SK-N-SH treated with all-trans-retinoic acid at 6 μM for 48 hours (cell line): ENCODE results near the gene SCYL3.

Experiments used
- ATAC-seq: fragments of 200-7000 bp; cut with Tn5 transposase; 3 replicates; pipeline ENCODE4 v1.9.1; 2020; ENCODE audit warnings: mild to moderate bottlenecking, moderate library complexity
- ARNTL ChIP-seq: fragments of 450-650 bp; formaldehyde crosslinking; IDR thresholded peaks from 2 replicates; pipeline ENCODE4 v1.5.0; 2020; ENCODE audit warnings: low read depth, mild to moderate bottlenecking, moderate library complexity, borderline replicate concordance
- BACH2 ChIP-seq: fragments of 250-450 bp; sonication (Bioruptor Pico); IDR thresholded peaks from 2 replicates; pipeline ENCODE4 v1.9.0; 2021; ENCODE audit warnings: mild to moderate bottlenecking, borderline replicate concordance
- CSDC2 ChIP-seq: fragments of 250-450 bp; sonication (Bioruptor Pico); IDR thresholded peaks from 2 replicates; pipeline ENCODE4 v1.5.0; 2020; ENCODE audit warnings: mild to moderate bottlenecking, moderate library complexity
- CSRNP3 ChIP-seq: fragments of 250-450 bp; sonication (Bioruptor Pico); IDR thresholded peaks from 2 replicates; pipeline ENCODE4 v1.5.1; 2021; ENCODE audit warnings: mild to moderate bottlenecking, moderate library complexity
- ISL1 ChIP-seq: fragments of 250-450 bp; sonication (Bioruptor Pico); IDR thresholded peaks from 2 replicates; pipeline ENCODE4 v2.1.2; 2022; ENCODE audit warnings: mild to moderate bottlenecking, moderate library complexity
- OSR1 ChIP-seq: fragments of 250-450 bp; sonication (Bioruptor Pico); IDR thresholded peaks from 2 replicates; pipeline ENCODE4 v1.8.0; 2022; ENCODE audit warnings: moderate library complexity, mild to moderate bottlenecking, inconsistent platforms
- PATZ1 ChIP-seq: fragments of 250-450 bp; sonication (Bioruptor Pico); IDR thresholded peaks from 2 replicates; pipeline ENCODE4 v1.8.0; 2020; ENCODE audit warnings: mild to moderate bottlenecking, moderate library complexity, borderline replicate concordance
- POU6F1 ChIP-seq: fragments of 250-450 bp; sonication (Bioruptor Pico); IDR thresholded peaks from 2 replicates; pipeline ENCODE4 v1.8.0; 2021; ENCODE audit warnings: low read depth, mild to moderate bottlenecking, moderate library complexity, borderline replicate concordance
- RARB ChIP-seq: fragments of 250-450 bp; sonication (Bioruptor Pico); IDR thresholded peaks from 2 replicates; pipeline ENCODE4 v1.8.0; 2021; ENCODE audit warnings: mild to moderate bottlenecking, moderate library complexity
- SNAI2 ChIP-seq: fragments of 250-450 bp; sonication (Bioruptor Pico); IDR thresholded peaks from 2 replicates; pipeline ENCODE4 v1.5.0; 2020; ENCODE audit warnings: mild to moderate bottlenecking, moderate library complexity
- TCF4 ChIP-seq: fragments of 250-450 bp; sonication (Bioruptor Pico); IDR thresholded peaks from 2 replicates; pipeline ENCODE4 v1.8.0; 2021; ENCODE audit warnings: mild to moderate bottlenecking, moderate library complexity, borderline replicate concordance
- TOX ChIP-seq: fragments of 250-450 bp; sonication (Bioruptor Pico); IDR thresholded peaks from 2 replicates; pipeline ENCODE4 v1.8.0; 2021; ENCODE audit warnings: mild to moderate bottlenecking, moderate library complexity, borderline replicate concordance
- ZC3H10 ChIP-seq: fragments of 250-450 bp; sonication (Bioruptor Pico); IDR thresholded peaks from 2 replicates; pipeline ENCODE4 v1.5.1; 2021; ENCODE audit warnings: mild to moderate bottlenecking, moderate library complexity
- ZNF565 ChIP-seq: fragments of 450-650 bp; formaldehyde crosslinking; conservative IDR thresholded peaks from 2 replicates; pipeline ENCODE4 v1.5.0; 2020; ENCODE audit warnings: low read depth, mild to moderate bottlenecking, moderate library complexity
- TF ChIP-seq, protein P1 (sequence below): fragments of 250-450 bp; sonication (Bioruptor Pico); IDR thresholded peaks from 2 replicates; pipeline ENCODE4 v1.5.1; 2020; ENCODE audit warnings: low read depth, mild to moderate bottlenecking, moderate library complexity
- TF ChIP-seq, protein P2 (sequence below): fragments of 250-450 bp; sonication (Bioruptor Pico); IDR thresholded peaks from 2 replicates; pipeline ENCODE4 v1.5.0; 2020; ENCODE audit warnings: mild to moderate bottlenecking, moderate library complexity

The SCYL3 gene

GRCh38 chr1:169879034-169879840 is 14.5 kb downstream of the SCYL3 start:
- TF ChIP-seq ZNF565 = no peak
- TF ChIP-seq, all 23 proteins: peak for 0

GRCh38 chr1:169878498-169878897 is 15.2 kb downstream of the SCYL3 start:
- peak; percentile 28 for ATAC-seq
- no peak for TF ChIP-seq SNAI2
- no peak for TF ChIP-seq ARNTL (CRISPR knock-in tag)

More at GRCh38 chr1:169879034-169879840, 14.5 kb downstream of the SCYL3 start:
- no peak for ATAC-seq

DNA sequence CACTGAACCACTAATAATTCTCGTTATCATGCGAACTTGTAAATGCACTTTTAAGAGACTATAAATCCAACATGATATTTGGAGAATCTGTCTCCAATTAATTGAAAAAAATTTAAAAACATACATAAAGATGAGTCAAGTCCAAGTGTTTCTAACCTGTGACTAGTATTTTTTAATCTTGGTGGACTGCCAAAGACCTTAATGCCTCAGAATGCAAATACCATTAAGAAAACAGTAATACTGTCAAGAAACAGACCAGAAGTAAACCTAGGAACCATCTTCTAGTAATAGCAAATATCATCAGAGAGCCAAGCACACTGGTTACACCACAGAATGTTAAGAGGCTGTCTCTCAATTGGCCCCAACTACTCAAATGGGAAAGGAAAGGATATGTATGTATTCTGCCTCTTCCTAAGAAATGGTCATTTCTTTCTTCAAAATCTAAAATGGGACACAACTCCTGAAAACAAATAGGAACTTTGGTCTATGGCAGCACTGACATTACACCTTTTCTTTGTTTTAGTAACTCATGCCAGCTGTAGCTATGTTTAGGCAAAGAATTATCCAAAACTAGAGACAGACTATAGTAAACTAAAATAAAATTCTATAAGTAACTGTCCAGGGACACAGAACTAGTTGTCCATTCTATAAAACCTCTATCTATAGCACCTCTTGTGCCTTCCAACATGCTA is 15.8 kb downstream of the SCYL3 start:
- peak; percentile 82 for ATAC-seq
- peak; percentile 48; the same call in 1 of the 2 replicates for TF ChIP-seq TOX (CRISPR knock-in tag)
- peak; percentile 63 for TF ChIP-seq ZC3H10 (CRISPR knock-in tag)
- TF ChIP-seq BACH2 (CRISPR knock-in tag) = no peak

GRCh38 chr1:169874229-169874628 is 19.5 kb downstream of the SCYL3 start:
- TF ChIP-seq CSRNP3 (CRISPR knock-in tag) (no peak), CSDC2 (CRISPR knock-in tag) (no peak), PATZ1 (no peak), ARNTL (CRISPR knock-in tag) (no peak), TCF4 (CRISPR knock-in tag) (no peak), RARB (CRISPR knock-in tag) (no peak), OSR1 (0 out of 2 replicates have a peak, but pooled peaks have one; percentile 37), POU6F1 (CRISPR knock-in tag) (no peak), ISL1 (CRISPR knock-in tag) (no peak), TOX (CRISPR knock-in tag) (0 out of 2 replicates have a peak, but pooled peaks have one; percentile 34)
- TF ChIP-seq, protein P1, sequence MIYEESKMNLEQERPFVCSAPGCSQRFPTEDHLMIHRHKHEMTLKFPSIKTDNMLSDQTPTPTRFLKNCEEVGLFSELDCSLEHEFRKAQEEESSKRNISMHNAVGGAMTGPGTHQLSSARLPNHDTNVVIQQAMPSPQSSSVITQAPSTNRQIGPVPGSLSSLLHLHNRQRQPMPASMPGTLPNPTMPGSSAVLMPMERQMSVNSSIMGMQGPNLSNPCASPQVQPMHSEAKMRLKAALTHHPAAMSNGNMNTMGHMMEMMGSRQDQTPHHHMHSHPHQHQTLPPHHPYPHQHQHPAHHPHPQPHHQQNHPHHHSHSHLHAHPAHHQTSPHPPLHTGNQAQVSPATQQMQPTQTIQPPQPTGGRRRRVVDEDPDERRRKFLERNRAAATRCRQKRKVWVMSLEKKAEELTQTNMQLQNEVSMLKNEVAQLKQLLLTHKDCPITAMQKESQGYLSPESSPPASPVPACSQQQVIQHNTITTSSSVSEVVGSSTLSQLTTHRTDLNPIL (CRISPR knock-in tag) = no peak
- TF ChIP-seq, protein P2, sequence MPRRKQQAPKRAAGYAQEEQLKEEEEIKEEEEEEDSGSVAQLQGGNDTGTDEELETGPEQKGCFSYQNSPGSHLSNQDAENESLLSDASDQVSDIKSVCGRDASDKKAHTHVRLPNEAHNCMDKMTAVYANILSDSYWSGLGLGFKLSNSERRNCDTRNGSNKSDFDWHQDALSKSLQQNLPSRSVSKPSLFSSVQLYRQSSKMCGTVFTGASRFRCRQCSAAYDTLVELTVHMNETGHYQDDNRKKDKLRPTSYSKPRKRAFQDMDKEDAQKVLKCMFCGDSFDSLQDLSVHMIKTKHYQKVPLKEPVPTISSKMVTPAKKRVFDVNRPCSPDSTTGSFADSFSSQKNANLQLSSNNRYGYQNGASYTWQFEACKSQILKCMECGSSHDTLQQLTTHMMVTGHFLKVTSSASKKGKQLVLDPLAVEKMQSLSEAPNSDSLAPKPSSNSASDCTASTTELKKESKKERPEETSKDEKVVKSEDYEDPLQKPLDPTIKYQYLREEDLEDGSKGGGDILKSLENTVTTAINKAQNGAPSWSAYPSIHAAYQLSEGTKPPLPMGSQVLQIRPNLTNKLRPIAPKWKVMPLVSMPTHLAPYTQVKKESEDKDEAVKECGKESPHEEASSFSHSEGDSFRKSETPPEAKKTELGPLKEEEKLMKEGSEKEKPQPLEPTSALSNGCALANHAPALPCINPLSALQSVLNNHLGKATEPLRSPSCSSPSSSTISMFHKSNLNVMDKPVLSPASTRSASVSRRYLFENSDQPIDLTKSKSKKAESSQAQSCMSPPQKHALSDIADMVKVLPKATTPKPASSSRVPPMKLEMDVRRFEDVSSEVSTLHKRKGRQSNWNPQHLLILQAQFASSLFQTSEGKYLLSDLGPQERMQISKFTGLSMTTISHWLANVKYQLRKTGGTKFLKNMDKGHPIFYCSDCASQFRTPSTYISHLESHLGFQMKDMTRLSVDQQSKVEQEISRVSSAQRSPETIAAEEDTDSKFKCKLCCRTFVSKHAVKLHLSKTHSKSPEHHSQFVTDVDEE = no peak
- ATAC-seq = peak; percentile 75
